Spleen (tissue), 11 donors: ENCODE results near the gene BAG5. TPM values are rescaled to one million over a fixed set of nuclear protein-coding genes. Genes with fewer than 3 reads are reported as not detected.
A peak's percentile ranks its signal among the peaks of the same experiment; 100 is the strongest.

Experiments
- DNase-seq: peaks from one replicate; pipeline ENCODE4 v3.0.0-alpha.2; 2020
- H3K27ac ChIP-seq, 8 donors: fragments of 200-600 bp; sonication (generic) in 7 of 8; 1 replicate in 4 of 8; 2 replicates in 4 of 8; pipeline versions ENCODE4 v1.5.0 to v1.8.0; 2016 to 2021; ENCODE audit warnings: inconsistent platforms in 4 of 8, mild to moderate bottlenecking in 4 of 8, moderate library complexity in 1 of 8
- H3K27me3 ChIP-seq, 7 donors: fragments of 200-600 bp; sonication (generic) in 6 of 7; replicated peaks in 1 of 7; 1 replicate in 4 of 7; 2 replicates in 3 of 7; pipeline versions ENCODE4 v1.5.0 to v1.8.0; 2016 to 2021; ENCODE audit warnings: inconsistent platforms in 3 of 7, mild to moderate bottlenecking in 1 of 7
- H3K36me3 ChIP-seq, 6 donors: fragments of 200-600 bp; sonication (generic) in 5 of 6; 1 replicate in 4 of 6; 2 replicates in 2 of 6; pipeline versions ENCODE4 v1.5.0 to v1.8.0; 2016 to 2021; ENCODE audit warnings: inconsistent platforms in 2 of 6
- H3K4me1 ChIP-seq, 6 donors: fragments of 200-600 bp; sonication (generic) in 5 of 6; 1 replicate in 3 of 6; 2 replicates in 3 of 6; pipeline versions ENCODE4 v1.5.0 to v1.8.0; 2016 to 2021; ENCODE audit warnings: inconsistent platforms in 3 of 6
- H3K4me3 ChIP-seq, 8 donors: fragments of 200-600 bp; sonication (generic) in 7 of 8; 1 replicate in 4 of 8; 2 replicates in 4 of 8; pipeline versions ENCODE4 v1.5.0 to v1.8.0; 2016 to 2021; ENCODE audit warnings: inconsistent platforms in 4 of 8, mild to moderate bottlenecking in 4 of 8, moderate library complexity in 2 of 8
- H3K9me3 ChIP-seq, 8 donors: fragments of 200-600 bp; sonication (generic) in 7 of 8; 1 replicate in 4 of 8; 2 replicates in 4 of 8; pipeline versions ENCODE4 v1.5.0 to v1.8.0; 2016 to 2021; ENCODE audit warnings: inconsistent platforms in 4 of 8
- CTCF ChIP-seq, 11 experiments: fragments of 200-600 bp in 7 of 11; fragments of 450-650 bp in 4 of 11; sonication (generic) in 4 of 11; IDR thresholded peaks in 8 of 11; conservative IDR thresholded peaks in 3 of 11; 1 replicate in 7 of 11; 2 replicates in 4 of 11; pipeline versions ENCODE4 v1.4.0 to v1.8.0; 2016 to 2021; ENCODE audit warnings: antibody characterized with exemption in 11 of 11, inconsistent platforms in 4 of 11, mild to moderate bottlenecking in 1 of 11
- POLR2A ChIP-seq, 3 donors: fragments of 450-650 bp; IDR thresholded peaks; one replicate each; pipeline ENCODE4 v1.5.1; 2017; ENCODE audit warnings: antibody characterized with exemption in 3 of 3, mild to moderate bottlenecking in 1 of 3
- POLR2AphosphoS5 ChIP-seq, 3 donors: sonication (generic); formaldehyde crosslinking; IDR thresholded peaks; one replicate each; pipeline ENCODE4 v1.5.1; 2017; ENCODE audit warnings: antibody characterized with exemption in 3 of 3
- whole genome bisulfite sequencing, 5 donors: extraction: QIAGEN DNeasy Blood & Tissue Kit in 3 of 5; methylation state at CpG; one replicate each; pipeline versions ENCODE4 v1.1.5 to v1.1.7; 2013 to 2018; 5-methylcytosine and 5-hydroxymethylcytosine counted together
- intact Hi-C: fragments of 100-400 bp; cut with DNase I; formaldehyde crosslinking; loops from one replicate; pipeline ENCODE4 v1.15.0; 2023; ENCODE audit warnings: low total_unique reads
- polyA plus RNA-seq, 3 donors: library from polyadenylated mRNA; stranded (reverse); fragments of 200-250 nt; gene quantifications; one replicate each; pipeline ENCODE4 v1.2.1, GENCODE V29; 2013
- total RNA-seq, 7 donors: library from RNA; depleted of rRNA in 3 of 7; stranded (reverse); fragments of >200 nt in 3 of 7; fragmentation: NEBNext Ultra II Directional in 4 of 7; extraction: Animal tissue kit (Norgen Biotek cat#: 25700) in 4 of 7; gene quantifications; one replicate each; pipeline versions ENCODE4 v1.1.0 to v1.2.1, GENCODE V29; 2016 to 2021
- donor health status: healthy with polysubstance abuse.
- donor health status: DM: no; HTN: no; CAD: no; lungs with moderate emphysema.
- donor health status: DM: no; HTN: no; CAD: no.
- donor health status: Bipolar disorder and iron deficiency.
- donor health status: healthy.
- donor health status: DM: no; HTN: no; CAD: no.
- donor health status: DM: yes; HTN: yes; CAD: no.

Gene BAG5
- total and polyA plus RNA-seq, 10 donors: 9.3 to 42.5 (median 29.9) TPM

GRCh38 chr14:103524002-103524935 lies 38.2 kb downstream of the BAG5 start:
- H3K4me3 ChIP-seq: no peak overlapping the region
- H3K4me1 ChIP-seq: peaks cover 31 to 76% (median 68%) of the 10 kb centered on the region in 6 donors
- no peak overlapping the region for H3K27ac ChIP-seq
- no peaks in the 10 kb centered on the region for H3K9me3 ChIP-seq
- 76 to 87% (median 84%) methylated on average over 12 of the region's 12 CpGs for WGBS, 5 donors
- no peak for TF ChIP-seq CTCF (IDR thresholded peaks at IDR 0.05 in 8 of 11, conservative IDR thresholded peaks at IDR 0.05 in 3 of 11)
- no peak for TF ChIP-seq POLR2AphosphoS5 (IDR thresholded peaks at IDR 0.05)
- no peak for TF ChIP-seq POLR2A (IDR thresholded peaks at IDR 0.05)
- DNase-seq: peak; percentile 68
- intact Hi-C loops: no loop called here
- peaks cover 0 to 51% (median 24%) of the 10 kb centered on the region in 7 donors for H3K27me3 ChIP-seq
- H3K36me3 ChIP-seq: no peaks in the 10 kb centered on the region

GRCh38 chr14:103523575-103523954 lies 38.9 kb downstream of the BAG5 start:
- peaks cover 0 to 55% (median 24%) of the 10 kb centered on the region in 7 donors for H3K27me3 ChIP-seq
- H3K9me3 ChIP-seq: no peaks in the 10 kb centered on the region
- H3K4me3 ChIP-seq: no peak overlapping the region
- H3K27ac ChIP-seq: no peak overlapping the region
- H3K4me1 ChIP-seq: peaks cover 38 to 78% (median 73%) of the 10 kb centered on the region in 6 donors
- no peak for TF ChIP-seq POLR2A (IDR thresholded peaks at IDR 0.05)
- no peak for TF ChIP-seq CTCF (IDR thresholded peaks at IDR 0.05 in 8 of 11, conservative IDR thresholded peaks at IDR 0.05 in 3 of 11)
- no peak for TF ChIP-seq POLR2AphosphoS5 (IDR thresholded peaks at IDR 0.05)
- WGBS, 5 donors: 53 to 65% (median 59%) methylated on average over 10 of the region's 10 CpGs
- intact Hi-C loops: no loop called here
- DNase-seq: no peak
- no peaks in the 10 kb centered on the region for H3K36me3 ChIP-seq

GRCh38 chr14:103522649-103523574 lies 39.5 kb downstream of the BAG5 start, which contains the start of gene CKB:
Gene CKB (minus strand): TSS chr14:103522830. CDS start chr14:103522493, 337 bp downstream.
- Histone ChIP-seq H3K9me3 (no peaks in the 10 kb centered on the region), H3K4me1 (peaks cover 33 to 78% (median 72%) of the 10 kb centered on the region in 6 donors), H3K36me3 (no peaks in the 10 kb centered on the region), H3K4me3 (peak within 1 kb of the TSS; percentile 35 to 78 (median 60)), H3K27ac (peak within 1 kb of the TSS in 3 of 8 donors; percentile 15 to 66 (median 42)), H3K27me3 (peaks cover 0 to 55% (median 24%) of the 10 kb centered on the region in 7 donors)
- TF ChIP-seq POLR2A (IDR thresholded peaks at IDR 0.05): no peak
- no peak for TF ChIP-seq CTCF (IDR thresholded peaks at IDR 0.05 in 8 of 11, conservative IDR thresholded peaks at IDR 0.05 in 3 of 11)
- TF ChIP-seq POLR2AphosphoS5 (IDR thresholded peaks at IDR 0.05): peak in 2 of 3 donors; percentile 28 to 39
- intact Hi-C loops: no loop called here
- peak; percentile 75 for DNase-seq
- WGBS, 5 donors: 6 to 34% (median 7%) methylated on average over 11 to 107 of the region's 107 CpGs
